ENCODE results near the gene CNKSR2.

The CNKSR2 gene

DNA sequence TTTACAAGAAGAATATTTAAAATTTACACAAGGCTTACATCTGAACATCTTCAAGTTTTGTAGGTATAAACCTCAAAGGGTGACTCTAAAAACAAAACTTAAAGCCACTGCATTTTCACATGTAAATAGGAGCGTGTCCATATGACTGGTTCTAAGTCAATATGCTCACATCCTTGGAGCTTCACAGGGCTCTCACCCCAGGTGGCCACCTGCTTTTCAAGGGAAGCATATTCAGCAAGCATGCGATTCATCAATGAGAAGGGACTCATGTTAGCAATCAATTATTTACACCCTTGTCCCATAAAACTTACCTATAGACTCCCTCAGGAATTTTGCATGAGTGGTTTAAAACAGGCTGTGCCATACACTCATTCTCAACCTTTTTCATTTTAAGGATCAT is 301.7 kb downstream of the CNKSR2 start:
- no peak for DNase-seq (ENCODE audit: low spot score)

DNA sequence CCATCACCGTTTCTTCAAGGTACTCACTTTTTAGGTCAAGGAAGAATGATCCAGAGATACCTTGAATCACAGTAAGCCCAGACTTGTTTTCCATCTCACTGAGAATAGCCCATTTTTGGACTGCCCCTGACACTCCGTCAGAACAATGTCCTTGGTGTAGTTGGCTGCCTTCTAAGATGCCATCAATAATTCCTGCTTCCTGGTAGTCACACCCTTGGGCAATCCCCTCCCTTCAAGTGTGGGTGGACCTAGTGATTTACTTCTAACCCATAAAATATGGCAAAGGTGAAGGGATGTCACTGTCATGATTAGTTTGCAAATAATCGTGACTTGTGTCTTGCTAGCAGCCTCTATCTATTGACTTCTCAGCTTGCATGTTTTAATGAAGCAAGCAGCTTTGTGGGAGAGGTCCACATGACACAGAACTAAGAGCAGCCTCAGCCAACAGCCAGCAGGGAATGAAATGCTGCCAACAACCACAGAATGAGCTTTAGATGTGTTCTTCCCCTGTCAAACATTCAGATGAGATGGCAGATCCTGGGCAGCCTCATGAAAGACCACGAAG is 303.9 kb downstream of the CNKSR2 start:
- DNase-seq (ENCODE audit: low spot score) = no peak

DNA sequence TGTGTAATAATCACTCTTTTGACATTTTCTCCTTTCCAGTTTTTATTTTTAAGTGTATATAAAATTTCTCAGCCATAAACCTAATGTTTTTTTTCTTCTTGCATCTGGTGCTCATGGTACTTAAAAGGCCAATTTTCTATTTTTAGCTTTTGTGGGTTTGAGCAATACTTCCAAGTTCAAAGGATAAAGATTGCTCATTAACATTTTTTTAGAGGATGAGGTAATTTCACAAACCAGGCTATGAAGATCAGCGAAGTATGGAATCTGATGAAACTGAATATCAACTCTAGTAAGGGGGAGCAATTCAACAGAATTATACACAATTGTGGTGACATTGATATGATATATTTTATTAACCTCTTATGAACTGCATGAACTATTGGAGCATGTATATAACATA is 309.7 kb downstream of the CNKSR2 start:
- DNase-seq (ENCODE audit: low spot score) = no peak

DNA sequence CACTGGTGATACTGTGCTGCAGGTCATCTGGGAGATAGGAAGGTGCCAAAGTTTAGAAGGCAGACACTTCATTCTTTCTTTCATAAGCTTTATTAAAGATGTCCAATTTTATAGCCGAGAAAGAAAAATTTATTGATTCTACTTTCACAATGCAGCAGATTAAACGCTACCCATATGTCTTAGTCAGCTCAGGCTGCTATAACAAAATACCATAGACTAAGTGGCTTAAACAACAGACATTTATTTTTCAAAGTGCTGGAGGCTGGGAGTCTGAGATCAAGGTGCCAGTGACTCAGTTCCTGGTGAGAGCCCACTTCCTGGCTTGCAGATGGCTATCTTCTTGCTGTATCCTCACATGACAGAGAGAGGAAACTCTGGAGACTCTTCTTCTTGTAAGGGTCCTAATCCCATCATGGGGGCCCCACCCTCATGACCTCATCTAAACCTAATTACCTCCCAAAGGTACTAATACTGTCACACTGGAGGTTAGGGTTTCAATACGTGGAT is 317.3 kb downstream of the CNKSR2 start:
- no peak for DNase-seq (ENCODE audit: low spot score)

DNA sequence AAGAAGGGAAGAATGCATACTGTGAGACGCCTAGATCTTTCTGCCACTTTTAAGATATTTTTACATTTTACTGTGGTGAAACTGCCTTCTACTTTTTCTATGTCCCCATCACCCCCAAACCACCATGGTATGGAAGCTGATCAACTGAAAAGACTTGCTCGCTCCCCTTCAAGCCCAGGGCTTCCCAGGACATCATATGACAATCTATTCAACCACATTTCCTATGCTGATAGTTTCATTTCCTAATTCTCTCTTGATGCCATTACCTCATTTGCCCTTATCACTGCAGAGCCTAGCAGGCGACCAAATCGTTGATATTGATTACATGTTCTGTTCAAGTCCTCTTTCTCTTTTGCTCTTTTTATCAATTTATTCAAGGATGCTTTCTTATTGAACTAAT is 324.1 kb downstream of the CNKSR2 start:
- DNase-seq (ENCODE audit: low spot score) = no peak

DNA sequence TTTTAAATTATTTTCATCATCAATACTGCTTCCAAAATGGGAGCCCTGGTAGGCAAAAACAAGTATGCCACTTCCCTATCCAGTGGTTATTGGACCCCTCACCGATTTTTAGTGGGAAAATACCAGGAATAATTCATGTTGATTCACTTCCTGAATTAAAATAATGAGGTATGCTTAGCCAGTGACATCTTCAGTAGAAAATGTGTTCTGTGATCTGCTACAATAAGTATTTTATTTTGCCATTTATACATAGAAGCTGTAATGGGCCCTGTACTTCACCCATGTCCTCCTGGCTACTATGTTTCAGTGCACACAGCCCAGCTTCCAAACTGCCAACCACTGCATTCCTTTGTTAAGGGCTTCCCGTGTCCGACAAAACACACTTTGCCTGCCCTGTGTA is 324.9 kb downstream of the CNKSR2 start:
- no peak for DNase-seq (ENCODE audit: low spot score)

DNA sequence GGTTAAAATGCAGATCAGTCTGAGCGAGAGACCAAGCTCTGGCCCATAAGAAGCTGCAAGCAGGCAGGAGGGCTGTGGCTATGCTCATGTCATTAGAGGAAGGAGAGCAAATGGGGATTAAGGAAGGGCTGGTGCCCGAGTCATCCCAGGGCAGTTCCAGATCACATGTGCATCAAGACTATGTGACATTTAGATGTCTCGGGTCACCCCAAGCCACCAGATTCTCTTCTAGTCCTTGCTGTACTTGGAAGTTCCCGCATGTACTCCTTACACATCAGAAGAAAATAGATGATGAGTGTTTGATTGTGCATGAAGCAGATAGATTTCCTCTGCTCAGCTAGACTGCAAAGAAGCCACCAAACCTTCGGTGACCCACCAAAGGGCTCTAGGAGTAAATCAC is 326.1 kb downstream of the CNKSR2 start:
- no peak for DNase-seq (ENCODE audit: low spot score)

DNA sequence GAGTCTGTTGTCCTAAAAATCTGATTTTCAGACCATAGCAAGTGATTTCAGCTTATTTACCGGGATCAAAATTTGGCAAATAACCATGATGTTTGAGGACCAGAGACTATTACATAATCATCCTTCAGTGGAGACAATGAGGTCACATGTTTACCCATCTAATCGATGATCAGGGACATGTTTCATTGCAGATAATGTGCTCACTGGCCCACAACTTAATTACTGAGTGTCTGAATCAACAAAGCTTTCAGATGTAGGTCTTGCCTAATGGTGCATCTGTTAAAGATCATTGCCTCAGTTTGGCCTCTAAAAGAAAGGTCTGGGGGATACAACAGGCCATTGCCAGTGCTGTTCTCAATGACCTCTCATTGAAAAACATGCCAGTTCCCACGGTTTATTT is 326.7 kb downstream of the CNKSR2 start:
- DNase-seq (ENCODE audit: low spot score) = no peak

DNA sequence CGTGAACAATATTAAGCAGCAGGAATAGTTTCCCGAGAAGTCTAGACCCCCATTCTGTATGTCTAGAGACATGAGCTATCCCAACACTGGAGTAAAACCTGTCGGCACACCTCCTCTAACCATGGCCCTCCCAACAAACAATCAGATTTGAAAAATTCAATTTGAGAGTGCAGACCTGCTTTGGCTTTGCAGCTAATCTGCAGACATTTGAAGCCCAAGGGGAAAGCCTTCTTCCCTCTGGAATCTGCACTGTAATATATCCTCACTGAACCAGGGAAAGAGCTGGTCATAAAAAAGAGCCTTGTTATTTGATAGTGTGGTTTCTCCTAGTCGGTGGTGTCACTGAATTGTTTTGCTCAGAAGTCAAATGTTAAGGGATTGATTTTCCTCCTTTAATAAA is 328.5 kb downstream of the CNKSR2 start:
- DNase-seq (ENCODE audit: low spot score) = no peak

All from cerebellar cortex (tissue), 1 donor.